Neural progenitor cell (in vitro differentiated cells): ENCODE data around the gene FAM118B.

ENCODE experiments used
- CTCF ChIP-seq: fragments of 200-600 bp; sonication (generic); IDR thresholded peaks from 2 replicates; pipeline ENCODE4 v1.5.1; 2017; ENCODE audit warnings: antibody characterized with exemption, mild to moderate bottlenecking
- EZH2 ChIP-seq: fragments of 200-600 bp; sonication (generic); IDR thresholded peaks from 2 replicates; pipeline ENCODE4 v1.6.1; 2017; ENCODE audit warnings: antibody characterized with exemption, mild to moderate bottlenecking, moderate library complexity

DNA sequence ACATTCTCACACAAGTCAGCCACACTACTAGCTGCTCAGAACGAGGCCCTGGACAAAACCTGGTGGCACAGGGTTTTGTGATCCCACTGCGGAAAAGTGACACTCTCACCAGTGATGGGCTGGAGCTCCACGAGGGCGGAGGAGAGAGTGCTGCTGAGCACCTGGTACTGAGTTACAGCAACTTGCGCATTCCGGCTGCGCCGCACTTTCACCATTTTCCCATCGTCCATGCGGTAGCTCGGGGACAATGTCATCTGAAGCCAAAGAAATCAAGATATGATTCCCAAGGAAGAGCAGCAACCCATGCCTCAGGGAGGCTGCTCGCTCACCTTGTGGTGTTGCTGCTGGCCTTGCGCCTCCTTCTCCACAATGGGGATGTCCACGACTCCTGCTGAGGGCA lies 6.2 kb upstream of the FAM118B start:
- no peak for TF ChIP-seq CTCF
- no peak for TF ChIP-seq EZH2
